PC-3 (cell line): ENCODE results near the gene BRD9. TPM values are rescaled to one million over a fixed set of nuclear protein-coding genes. Genes with fewer than 3 reads are reported as not detected.

ENCODE experiments used
- ATAC-seq: fragments of 200-7000 bp; cut with Tn5 transposase; 2 replicates; pipeline ENCODE4 v1.9.1; 2020; ENCODE audit warnings: mild to moderate bottlenecking, moderate library complexity
- BruUV-seq: library from RNA; stranded (reverse); fragments of 400-500 nt; replicated peaks from 2 replicates; lab custom pipeline; 2021; lab: Mats Ljungman, UMichigan
- CTCF ChIA-PET: fragments of 300-600 bp; sonication (Branson Sonifier 250); formaldehyde crosslinking; loops from one replicate; lab custom pipeline; 2022; ENCODE audit warnings: antibody characterized with exemption; lab: Charles Lee
- POLR2A ChIA-PET: fragments of 300-600 bp; sonication (Branson Sonifier 250); formaldehyde crosslinking; loops from one replicate; lab custom pipeline; 2022; ENCODE audit warnings: antibody characterized with exemption; ENCODE audit not compliant: unreplicated experiment; lab: Charles Lee
- DNase-seq: peaks from one replicate; pipeline ENCODE4 v3.0.0-alpha.2; 2015
- H2AFZ ChIP-seq: fragments of 300-600 bp; sonication (generic); 2 replicates; pipeline ENCODE4 v1.6.0; 2016; ENCODE audit warnings: antibody characterized with exemption, low read length
- H3F3A ChIP-seq: fragments of 300-600 bp; sonication (generic); one replicate; pipeline ENCODE4 v1.6.0; 2017; ENCODE audit warnings: antibody characterized with exemption, low read length, control low read depth, mild to moderate bottlenecking; ENCODE audit not compliant: unreplicated experiment
- H3K27ac ChIP-seq: fragments of 300-600 bp; sonication (generic); 2 replicates; pipeline ENCODE4 v1.5.1; 2016; ENCODE audit warnings: mild to moderate bottlenecking, low read length
- H3K27me3 ChIP-seq: fragments of 300-600 bp; sonication (generic); 2 replicates; pipeline ENCODE4 v1.6.1; 2016; ENCODE audit warnings: low read length, mixed read lengths
- H3K36me3 ChIP-seq: fragments of 300-600 bp; sonication (generic); 2 replicates; pipeline ENCODE4 v1.6.1; 2016; ENCODE audit warnings: low read depth, mixed run types, low read length, mixed read lengths
- H3K4me1 ChIP-seq: fragments of 300-600 bp; sonication (generic); 2 replicates; pipeline ENCODE4 v1.5.1; 2016; ENCODE audit warnings: low read length; ENCODE audit not compliant: insufficient read depth
- H3K4me2 ChIP-seq: fragments of 300-600 bp; sonication (generic); 2 replicates; pipeline ENCODE4 v1.6.0; 2016; ENCODE audit warnings: low read length
- H3K4me3 ChIP-seq: fragments of 300-600 bp; sonication (generic); 2 replicates; pipeline ENCODE4 v1.5.1; 2016; ENCODE audit warnings: mild to moderate bottlenecking, low read length, mixed read lengths
- H3K79me2 ChIP-seq: fragments of 300-600 bp; sonication (generic); 2 replicates; pipeline ENCODE4 v1.6.1; 2017; ENCODE audit warnings: low read length, mixed read lengths
- H3K9ac ChIP-seq: fragments of 300-600 bp; sonication (generic); 2 replicates; pipeline ENCODE4 v1.6.0; 2016; ENCODE audit warnings: mild to moderate bottlenecking, low read length
- H3K9me2 ChIP-seq: fragments of 300-600 bp; sonication (generic); replicated peaks from 2 replicates; pipeline ENCODE4 v1.6.1; 2016; ENCODE audit warnings: mixed run types, low read length, mixed read lengths
- H3K9me3 ChIP-seq: fragments of 300-600 bp; sonication (generic); 2 replicates; pipeline ENCODE4 v1.6.1; 2016; ENCODE audit warnings: low read length, mixed read lengths
- H4K20me1 ChIP-seq: fragments of 300-600 bp; sonication (generic); 2 replicates; pipeline ENCODE4 v1.6.1; 2016; ENCODE audit warnings: low read length, mixed read lengths
- EZH2 ChIP-seq: fragments of 300-600 bp; sonication (generic); IDR thresholded peaks from one replicate; pipeline ENCODE4 v1.6.1; 2017; ENCODE audit warnings: antibody characterized with exemption, mild to moderate bottlenecking, low read length; ENCODE audit not compliant: unreplicated experiment
- EZH2phosphoT487 ChIP-seq: fragments of 300-600 bp; sonication (generic); IDR thresholded peaks from 2 replicates; pipeline ENCODE4 v1.6.1; 2018; ENCODE audit warnings: mild to moderate bottlenecking, antibody characterized with exemption, low read length, borderline replicate concordance
- intact Hi-C: fragments of 100-400 bp; cut with micrococcal nuclease; formaldehyde crosslinking; loops from 2 replicates; pipeline ENCODE4 v1.9.0; 2023
- total RNA-seq: library from RNA; depleted of rRNA; stranded (reverse); fragments of >200 nt; gene quantifications from 2 replicates; pipeline ENCODE4 v1.2.3, GENCODE V29; 2014
- TF ChIP-seq, protein P1 (sequence below): fragments of 300-600 bp; sonication (generic); conservative IDR thresholded peaks from 2 replicates; pipeline ENCODE4 v1.5.1; 2017; ENCODE audit warnings: antibody characterized with exemption, low read depth, mild to moderate bottlenecking, low read length

The BRD9 gene
- total RNA-seq, 1 experiment from 2014 or later = 50.4 TPM

DNA sequence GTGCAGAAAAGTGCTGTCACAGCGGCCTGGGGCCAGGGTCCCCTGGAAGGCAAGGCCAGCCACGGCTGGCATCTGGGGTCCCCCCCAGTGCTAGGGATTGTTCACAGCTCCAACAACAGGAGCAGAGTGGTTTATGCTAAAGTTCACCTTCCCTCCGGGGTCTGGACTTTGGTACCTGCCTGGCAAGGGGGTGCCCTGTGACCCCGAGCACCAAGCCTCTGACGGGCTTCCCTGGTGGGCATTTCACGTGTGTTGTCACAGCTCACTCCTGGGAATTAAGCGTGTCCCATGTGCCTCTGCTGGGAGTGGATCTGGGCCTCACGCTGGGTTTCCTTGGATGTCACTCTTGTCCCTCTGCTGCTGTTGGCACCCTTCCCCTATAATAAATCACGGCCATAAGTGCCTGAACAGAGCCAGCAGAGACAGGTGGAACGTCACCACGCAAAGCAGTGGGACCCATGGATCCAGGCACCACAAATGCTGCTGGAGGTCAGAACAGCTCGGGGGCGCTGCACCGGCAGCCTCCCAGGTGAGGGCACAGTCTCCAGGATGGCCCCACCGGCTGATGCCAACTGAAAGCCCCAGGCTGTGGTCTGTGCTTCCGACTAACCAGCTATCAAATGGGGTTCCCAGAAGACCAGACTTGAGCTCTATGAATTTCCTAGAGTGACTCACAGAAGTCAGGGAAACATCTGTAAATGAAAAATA is 24.0 kb downstream of the BRD9 start:
- ChIA-PET CTCF (no interaction called here), POLR2A (interaction anchor here (0.6 kb wide), 1 partner anchor 34 kb away, joined by 4 read pairs; no protein-coding TSS in a partner anchor)
- H3K9me2 ChIP-seq = no peaks in the 10 kb centered on the region
- H3K9me3 ChIP-seq = no peaks in the 10 kb centered on the region
- DNase-seq (no peak), ATAC-seq (no peak)
- no peak for TF ChIP-seq EZH2phosphoT487
- TF ChIP-seq, protein P1, sequence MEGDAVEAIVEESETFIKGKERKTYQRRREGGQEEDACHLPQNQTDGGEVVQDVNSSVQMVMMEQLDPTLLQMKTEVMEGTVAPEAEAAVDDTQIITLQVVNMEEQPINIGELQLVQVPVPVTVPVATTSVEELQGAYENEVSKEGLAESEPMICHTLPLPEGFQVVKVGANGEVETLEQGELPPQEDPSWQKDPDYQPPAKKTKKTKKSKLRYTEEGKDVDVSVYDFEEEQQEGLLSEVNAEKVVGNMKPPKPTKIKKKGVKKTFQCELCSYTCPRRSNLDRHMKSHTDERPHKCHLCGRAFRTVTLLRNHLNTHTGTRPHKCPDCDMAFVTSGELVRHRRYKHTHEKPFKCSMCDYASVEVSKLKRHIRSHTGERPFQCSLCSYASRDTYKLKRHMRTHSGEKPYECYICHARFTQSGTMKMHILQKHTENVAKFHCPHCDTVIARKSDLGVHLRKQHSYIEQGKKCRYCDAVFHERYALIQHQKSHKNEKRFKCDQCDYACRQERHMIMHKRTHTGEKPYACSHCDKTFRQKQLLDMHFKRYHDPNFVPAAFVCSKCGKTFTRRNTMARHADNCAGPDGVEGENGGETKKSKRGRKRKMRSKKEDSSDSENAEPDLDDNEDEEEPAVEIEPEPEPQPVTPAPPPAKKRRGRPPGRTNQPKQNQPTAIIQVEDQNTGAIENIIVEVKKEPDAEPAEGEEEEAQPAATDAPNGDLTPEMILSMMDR = no peak
- TF ChIP-seq EZH2 = no peak
- intact Hi-C loops = no loop called here
- no peaks in the 10 kb centered on the region for H3K4me1 ChIP-seq
- no peak overlapping the region for H3K9ac ChIP-seq
- peaks cover 74% of the 10 kb centered on the region for H3K36me3 ChIP-seq
- H4K20me1 ChIP-seq = no peaks in the 10 kb centered on the region
- no peaks in the 10 kb centered on the region for H3K27me3 ChIP-seq
- no peaks in the 10 kb centered on the region for H3F3A ChIP-seq
- no peak overlapping the region for H3K4me3 ChIP-seq
- H2AFZ ChIP-seq = no peak overlapping the region
- no peak overlapping the region for H3K27ac ChIP-seq
- H3K79me2 ChIP-seq = no peaks in the 10 kb centered on the region
- BruUV-seq = no TSS peak
- no peak overlapping the region for H3K4me2 ChIP-seq

DNA sequence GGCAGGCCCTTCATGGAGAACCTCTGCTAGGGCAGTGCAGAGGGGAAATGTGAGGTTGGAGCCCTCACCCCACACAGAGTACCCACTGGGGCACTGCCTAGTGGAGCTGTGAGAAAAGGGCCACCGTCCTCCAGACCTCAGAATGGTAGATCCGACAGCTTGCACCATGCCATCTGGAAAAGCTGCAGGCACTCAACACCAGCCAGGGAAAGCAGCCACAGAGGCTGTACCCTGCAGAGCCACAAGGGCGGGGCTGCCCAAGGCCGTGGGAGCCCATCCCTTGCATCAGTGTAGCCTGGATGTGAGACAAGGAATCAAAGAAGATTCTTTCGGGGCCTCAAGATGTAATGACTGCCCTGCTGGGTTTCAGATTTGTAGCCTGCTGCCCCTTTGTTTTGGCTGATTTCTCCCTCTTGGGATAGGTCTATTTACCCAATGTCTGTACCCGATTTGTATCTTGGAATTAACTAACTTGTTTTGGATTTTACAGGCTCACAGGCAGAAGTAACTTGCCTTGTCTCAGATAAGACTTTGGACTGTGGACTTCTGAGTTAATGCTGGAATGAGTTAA is 25.2 kb downstream of the BRD9 start:
- TF ChIP-seq, protein P1 = 0 out of 2 replicates have a peak, but pooled peaks have one; percentile 9
- TF ChIP-seq EZH2phosphoT487 = no peak
- TF ChIP-seq EZH2 = no peak
- Histone ChIP-seq H3K9ac (no peak overlapping the region), H3K9me3 (no peaks in the 10 kb centered on the region), H3K27me3 (no peaks in the 10 kb centered on the region), H3K36me3 (peaks cover 80% of the 10 kb centered on the region), H3K9me2 (no peaks in the 10 kb centered on the region), H2AFZ (no peak overlapping the region), H3K79me2 (no peaks in the 10 kb centered on the region), H3F3A (no peaks in the 10 kb centered on the region), H3K4me3 (no peak overlapping the region), H4K20me1 (no peaks in the 10 kb centered on the region), H3K27ac (no peak overlapping the region), H3K4me1 (no peaks in the 10 kb centered on the region), H3K4me2 (no peak overlapping the region)
- no TSS peak for BruUV-seq
- ATAC-seq = no peak
- intact Hi-C loops = no loop called here
- ChIA-PET POLR2A (no interaction called here), CTCF (no interaction called here)
- no peak for DNase-seq

DNA sequence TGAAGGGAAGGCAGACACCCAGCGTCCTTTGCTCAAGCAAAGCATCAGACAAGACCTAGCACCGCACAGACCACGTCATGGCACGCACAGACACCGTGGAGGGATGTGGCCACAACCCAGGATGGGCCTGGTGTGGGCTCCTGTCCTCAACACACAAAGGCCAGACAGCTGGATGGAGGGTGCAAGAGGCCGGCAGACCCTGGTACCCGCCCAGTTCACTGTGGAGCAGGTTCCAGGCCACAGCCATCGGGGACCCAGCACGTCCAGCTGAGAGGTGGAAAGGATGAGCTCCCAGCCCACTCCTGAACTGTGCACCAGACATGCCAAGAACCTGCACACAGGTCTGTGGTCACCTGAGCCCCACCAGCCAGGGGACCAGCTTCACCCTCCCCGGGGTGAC is 26.8 kb downstream of the BRD9 start:
- H3K9ac ChIP-seq = no peak overlapping the region
- no peaks in the 10 kb centered on the region for H3K27me3 ChIP-seq
- peaks cover 64% of the 10 kb centered on the region for H3K36me3 ChIP-seq
- no peaks in the 10 kb centered on the region for H3K9me2 ChIP-seq
- H3K4me3 ChIP-seq = no peak overlapping the region
- no peak for ATAC-seq
- no peaks in the 10 kb centered on the region for H4K20me1 ChIP-seq
- no peak for DNase-seq
- no peaks in the 10 kb centered on the region for H3K9me3 ChIP-seq
- CTCF ChIA-PET = no interaction called here
- H3K4me1 ChIP-seq = no peaks in the 10 kb centered on the region
- TF ChIP-seq EZH2 (no peak), EZH2phosphoT487 (no peak)
- TF ChIP-seq, protein P1 = no peak
- intact Hi-C loops = no loop called here
- no peaks in the 10 kb centered on the region for H3F3A ChIP-seq
- no peak overlapping the region for H2AFZ ChIP-seq
- no TSS peak for BruUV-seq
- no peak overlapping the region for H3K4me2 ChIP-seq
- no peak overlapping the region for H3K27ac ChIP-seq
- POLR2A ChIA-PET = no interaction called here
- no peaks in the 10 kb centered on the region for H3K79me2 ChIP-seq
